HG03442 (cell line): ENCODE results near the gene FAM210B.
A peak's percentile ranks its signal among the peaks of the same experiment; 100 is the strongest.
"Not testable (repeated sequence)": the region's sequence is repeated elsewhere in the genome, so short reads cannot be mapped to it uniquely, and the experiment has no call there.

Experiments used
- ATAC-seq: cut with Tn5 transposase; IDR thresholded peaks from one replicate; pipeline ENCODE4 v1.9.1; 2021; ENCODE audit warnings: mild to moderate bottlenecking, moderate library complexity; ENCODE audit not compliant: unreplicated experiment

Gene FAM210B

GRCh38 chr20:56360133-56360907, 1.5 kb downstream of the FAM210B start:
- ATAC-seq: no peak

GRCh38 chr20:56360908-56361205, 2.1 kb downstream of the FAM210B start:
- ATAC-seq: no peak

GRCh38 chr20:56361900-56362299, 3.1 kb downstream of the FAM210B start:
- ATAC-seq: no peak

DNA sequence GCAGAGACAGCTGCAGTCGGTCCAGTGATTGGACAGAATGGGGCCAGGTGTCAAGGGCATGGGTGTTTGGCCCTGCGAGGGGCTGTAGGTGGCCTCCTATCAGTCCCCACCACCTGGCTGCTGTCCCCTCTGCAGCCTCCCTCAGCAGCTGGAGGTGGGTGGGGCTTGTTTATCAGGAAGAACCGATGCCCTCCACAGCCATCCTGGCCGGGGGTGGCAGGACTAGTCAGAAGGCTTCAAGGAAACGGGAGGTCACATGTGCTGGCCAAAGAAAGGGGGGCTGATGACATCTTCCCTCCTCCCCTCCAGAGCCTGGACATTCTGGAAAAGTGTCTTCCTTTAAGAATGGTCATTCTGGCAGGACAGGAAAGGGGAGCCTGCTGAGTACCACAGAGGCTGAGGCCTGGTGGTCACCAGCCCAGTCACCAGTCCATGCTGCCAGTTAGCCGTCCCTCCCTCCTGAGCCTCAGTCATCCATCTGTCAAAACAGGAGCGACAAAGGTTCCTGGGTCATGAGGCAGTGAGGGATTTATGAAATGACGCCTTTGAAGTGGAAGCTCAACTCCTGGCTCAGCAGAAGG, 4.1 kb downstream of the FAM210B start:
- ATAC-seq: no peak

DNA sequence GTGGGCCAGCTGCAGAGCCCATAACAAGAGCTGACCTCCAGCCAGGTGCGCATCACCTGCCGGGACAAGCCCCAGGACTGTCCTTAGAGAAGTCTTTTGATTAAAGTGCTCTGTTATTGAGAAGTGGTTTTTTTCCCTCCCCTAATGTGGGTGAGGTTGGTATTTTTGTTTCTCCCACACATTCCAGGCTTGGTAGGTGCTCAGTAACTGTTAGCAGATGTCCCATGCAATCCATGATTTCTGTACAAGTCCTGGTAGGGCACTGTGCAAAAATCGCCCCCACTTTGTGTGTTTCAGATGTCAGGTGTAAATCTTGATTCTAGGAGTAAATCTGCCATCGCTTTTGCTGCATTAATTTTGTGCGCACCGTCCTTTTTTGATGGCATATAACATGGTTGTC, 4.7 kb downstream of the FAM210B start:
- ATAC-seq: no peak

DNA sequence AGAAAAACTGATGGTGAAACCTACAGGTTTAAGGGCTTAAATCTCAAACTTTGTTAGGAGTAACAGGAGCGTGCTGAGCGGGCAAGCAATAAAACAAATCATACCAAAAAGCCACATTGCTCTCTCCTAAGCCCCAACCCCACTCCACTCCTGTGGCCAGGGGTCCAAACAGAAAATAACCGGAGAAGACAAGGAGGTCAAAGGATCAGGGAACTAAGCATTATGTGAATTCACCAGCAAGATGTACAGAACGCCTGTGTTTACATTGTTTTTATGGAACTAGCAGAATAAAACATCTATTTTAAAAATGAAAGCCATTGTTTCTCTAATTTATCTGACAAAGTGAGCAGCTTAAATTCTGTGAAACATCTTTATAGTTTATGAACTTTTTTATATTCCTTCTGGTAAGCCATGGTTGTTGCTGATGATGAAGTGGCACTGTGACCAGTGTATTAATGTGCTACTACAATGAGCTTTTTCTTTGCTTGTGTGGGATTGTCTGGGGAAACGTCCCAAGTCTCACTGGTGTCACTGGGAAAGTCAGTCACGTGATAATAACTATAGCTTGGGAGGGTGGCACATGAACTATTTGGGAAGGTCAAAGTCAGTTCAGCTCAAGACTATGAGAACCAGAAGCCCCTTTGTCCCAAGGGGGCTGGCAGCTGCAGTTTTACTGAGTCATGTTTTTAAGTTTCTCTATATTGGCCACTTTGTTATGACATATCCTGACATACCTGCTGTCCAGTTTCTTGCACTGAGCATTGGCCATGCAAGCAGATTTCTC, 9.8 kb downstream of the FAM210B start:
- ATAC-seq: no peak

DNA sequence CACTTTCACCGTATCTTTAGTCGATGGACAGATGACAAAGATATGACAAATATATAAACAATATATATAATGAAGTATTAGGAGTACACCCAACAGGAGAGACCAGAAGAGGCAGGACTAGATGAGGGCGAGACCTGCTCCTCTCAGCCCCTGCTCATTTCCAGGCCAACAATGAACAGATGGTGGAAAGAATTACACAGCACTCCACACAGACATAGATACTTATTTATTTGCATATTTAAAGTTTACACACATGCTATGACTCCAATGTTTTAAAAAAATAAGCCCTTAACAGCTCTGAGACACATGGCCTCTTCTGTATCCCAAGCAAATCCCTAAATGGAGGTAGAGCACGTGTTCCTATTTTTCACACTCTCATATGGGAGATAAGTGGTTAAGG, 10.4 kb downstream of the FAM210B start:
- no peak for ATAC-seq

- no peak for ATAC-seq
These were observed 13.2 kb downstream of the FAM210B start for GRCh38 chr20:56371977-56372376.

DNA sequence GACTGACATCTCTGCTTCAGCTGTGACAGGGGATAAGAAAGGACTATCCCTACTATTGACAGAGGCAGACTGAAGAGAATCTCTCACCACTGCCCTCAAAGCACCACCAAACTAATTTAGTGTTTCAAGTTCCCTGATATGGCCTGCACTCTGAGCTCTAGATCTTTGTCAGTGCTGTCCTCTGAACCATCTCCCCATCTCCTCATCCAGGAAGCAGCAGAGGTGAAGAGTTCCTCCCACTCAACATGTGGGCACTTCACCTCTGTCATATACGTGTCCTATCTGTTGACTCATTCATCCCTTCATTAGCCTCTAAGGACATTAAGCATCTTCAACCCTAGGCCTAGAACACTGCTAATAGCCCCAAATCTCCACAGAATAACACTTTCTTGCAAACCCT, 14.1 kb downstream of the FAM210B start:
- ATAC-seq: no peak

- ATAC-seq: no peak
These were observed 15.2 kb downstream of the FAM210B start for GRCh38 chr20:56373942-56374341.

GRCh38 chr20:56376331-56376730, 17.6 kb downstream of the FAM210B start:
- ATAC-seq: no peak

DNA sequence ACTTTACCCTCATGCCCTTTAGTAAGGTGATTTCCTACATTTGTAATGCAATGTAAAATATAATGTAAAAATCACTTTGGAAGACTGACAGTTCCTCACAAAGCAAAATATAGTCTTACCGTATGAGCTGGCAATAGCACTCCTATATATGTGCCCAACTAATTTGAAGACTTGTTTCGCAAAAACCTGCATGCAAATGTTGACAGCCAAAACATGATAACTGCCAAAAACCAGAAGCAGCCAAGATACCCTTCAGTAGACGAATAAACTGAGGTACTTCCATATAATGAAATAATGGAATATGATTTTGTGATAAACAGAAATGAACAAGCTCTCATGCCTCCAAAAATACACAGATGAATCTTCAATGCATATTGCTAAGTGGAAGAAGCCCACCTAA, 19.6 kb downstream of the FAM210B start:
- no peak for ATAC-seq

- ATAC-seq: no peak
These were observed 21.6 kb downstream of the FAM210B start for GRCh38 chr20:56380375-56380774.

DNA sequence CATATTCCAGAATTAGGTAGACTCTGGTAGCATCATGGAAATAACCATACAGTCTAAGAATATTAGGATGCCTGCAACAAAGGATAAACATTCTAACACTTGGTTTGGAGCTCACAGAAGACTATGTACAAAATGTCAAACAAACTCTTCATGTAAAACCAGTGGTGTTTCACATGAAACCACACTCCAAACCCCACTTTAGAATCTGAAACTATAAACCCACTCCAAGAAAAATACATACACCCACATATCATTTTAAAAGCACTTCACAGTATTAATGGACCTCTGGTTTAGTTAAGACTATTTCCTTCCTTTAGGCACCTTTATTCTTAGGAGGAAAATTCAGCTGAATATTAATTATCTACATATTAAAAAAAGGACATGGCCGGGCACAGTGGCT, 22.7 kb downstream of the FAM210B start:
- ATAC-seq: peak; percentile 70

GRCh38 chr20:56382696-56383095, 23.9 kb downstream of the FAM210B start:
- no peak for ATAC-seq

- ATAC-seq: no peak
These were observed 24.6 kb downstream of the FAM210B start for GRCh38 chr20:56383334-56383733.

- ATAC-seq: no peak
These were observed 26.4 kb downstream of the FAM210B start for GRCh38 chr20:56385130-56385529.

- no peak for ATAC-seq
These were observed 27.4 kb downstream of the FAM210B start for GRCh38 chr20:56386219-56386618.

GRCh38 chr20:56388882-56389281, 30.1 kb downstream of the FAM210B start:
- ATAC-seq: no peak

DNA sequence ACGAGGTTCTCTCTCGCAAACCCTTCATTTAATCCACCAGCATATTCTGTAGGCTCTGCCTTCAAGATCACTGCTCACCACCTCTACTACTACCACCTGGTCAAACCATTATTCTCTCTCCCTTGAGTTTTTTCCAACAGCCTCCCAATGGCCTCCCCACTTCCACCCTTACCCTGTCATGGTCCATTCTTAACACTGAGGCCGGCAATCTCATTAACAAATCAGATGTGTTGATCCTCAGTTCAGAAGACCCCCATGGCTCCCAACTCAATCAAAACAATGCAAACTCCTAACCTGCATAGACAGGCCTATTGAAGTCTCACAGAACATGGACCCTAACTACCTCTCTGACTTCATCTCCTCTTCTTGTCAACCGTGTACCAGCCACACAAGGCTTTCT, 31.0 kb downstream of the FAM210B start:
- no peak for ATAC-seq

GRCh38 chr20:56390396-56390795, 31.6 kb downstream of the FAM210B start:
- ATAC-seq: not testable (repeated sequence)

DNA sequence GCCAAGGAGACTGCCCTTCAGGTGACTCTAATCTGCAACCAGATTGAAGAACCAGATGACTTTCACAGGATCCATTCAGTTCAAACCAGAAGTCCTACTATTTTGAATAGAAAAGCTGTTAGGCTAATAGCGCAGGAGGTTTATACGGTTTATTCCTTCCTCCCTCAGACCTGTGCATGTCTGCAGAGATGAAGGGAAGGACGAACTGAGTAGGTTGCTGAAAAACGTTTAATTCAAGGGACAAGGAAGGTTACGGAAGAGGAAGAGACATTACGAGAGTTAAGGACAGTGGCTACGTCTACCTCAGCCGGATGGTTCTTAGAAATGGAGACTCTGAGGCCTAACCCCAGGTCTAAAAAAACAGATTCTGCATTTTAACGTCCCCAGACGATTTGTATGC, 32.3 kb downstream of the FAM210B start:
- ATAC-seq: no peak
